Measurements from ENCODE around the gene IQGAP1. TPM values are rescaled to one million over a fixed set of nuclear protein-coding genes. Genes with fewer than 3 reads are reported as not detected.
A peak's percentile ranks its signal among the peaks of the same experiment; 100 is the strongest.
"Not testable (repeated sequence)": the region's sequence is repeated elsewhere in the genome, so short reads cannot be mapped to it uniquely, and the experiment has no call there.

IQGAP1 gene
- total RNA-seq, 1 donor from 2014 or later = 80.4 TPM

- no peak for DNase-seq (ENCODE audit: extremely low spot score, unreplicated experiment)
- TF ChIP-seq CTCF (conservative IDR thresholded peaks at IDR 0.05) = no peak
- H3K9me3 Mint-ChIP-seq = peaks cover 8% of the 10 kb centered on the region
- H3K4me1 Mint-ChIP-seq (ENCODE audit: unreplicated experiment) = peaks cover 20% of the 10 kb centered on the region
- H3K27me3 Mint-ChIP-seq = no peaks in the 10 kb centered on the region
- H3K36me3 Mint-ChIP-seq = peaks cover 23% of the 10 kb centered on the region
- peak overlapping the region; percentile 99 for H3K27ac Mint-ChIP-seq
- H3K4me3 Mint-ChIP-seq = peak overlapping the region; percentile 81
Measured at GRCh38 chr15:90412356-90413194, 24.5 kb downstream of the IQGAP1 start.

- Mint-ChIP-seq H3K4me3 (peak overlapping the region; percentile 81), H3K36me3 (peaks cover 21% of the 10 kb centered on the region), H3K4me1 (ENCODE audit: unreplicated experiment) (peaks cover 15% of the 10 kb centered on the region), H3K27ac (peak overlapping the region; percentile 99), H3K9me3 (peaks cover 8% of the 10 kb centered on the region), H3K27me3 (no peaks in the 10 kb centered on the region)
- no peak for TF ChIP-seq CTCF (conservative IDR thresholded peaks at IDR 0.05)
- DNase-seq (ENCODE audit: extremely low spot score, unreplicated experiment) = no peak
Measured at GRCh38 chr15:90413411-90414379, 25.7 kb downstream of the IQGAP1 start.

- peak overlapping the region; percentile 74 for H3K4me3 Mint-ChIP-seq
- no peak for TF ChIP-seq CTCF (conservative IDR thresholded peaks at IDR 0.05)
- peaks cover 19% of the 10 kb centered on the region for H3K36me3 Mint-ChIP-seq
- no peak for DNase-seq (ENCODE audit: extremely low spot score, unreplicated experiment)
- no peaks in the 10 kb centered on the region for H3K27me3 Mint-ChIP-seq
- H3K4me1 Mint-ChIP-seq (ENCODE audit: unreplicated experiment) = peaks cover 20% of the 10 kb centered on the region
- H3K27ac Mint-ChIP-seq = peak overlapping the region; percentile 96
- peaks cover 6% of the 10 kb centered on the region for H3K9me3 Mint-ChIP-seq
Measured at GRCh38 chr15:90414408-90415028, 26.5 kb downstream of the IQGAP1 start.

- not testable (repeated sequence) for H3K27me3 Mint-ChIP-seq; H3K4me3 Mint-ChIP-seq; DNase-seq (ENCODE audit: extremely low spot score, unreplicated experiment); H3K9me3 Mint-ChIP-seq; H3K27ac Mint-ChIP-seq
- Mint-ChIP-seq H3K36me3 (peaks cover 18% of the 10 kb centered on the region), H3K4me1 (ENCODE audit: unreplicated experiment) (peaks cover 31% of the 10 kb centered on the region)
Measured at GRCh38 chr15:90416052-90416451, 28.0 kb downstream of the IQGAP1 start.

GRCh38 chr15:90418627-90419026 is 30.6 kb downstream of the IQGAP1 start:
- no peaks in the 10 kb centered on the region for H3K27me3 Mint-ChIP-seq
- no peak overlapping the region for H3K27ac Mint-ChIP-seq
- H3K4me1 Mint-ChIP-seq (ENCODE audit: unreplicated experiment) = peaks cover 24% of the 10 kb centered on the region
- H3K36me3 Mint-ChIP-seq = peaks cover 16% of the 10 kb centered on the region
- TF ChIP-seq CTCF (conservative IDR thresholded peaks at IDR 0.05) = no peak
- no peak for DNase-seq (ENCODE audit: extremely low spot score, unreplicated experiment)
- H3K4me3 Mint-ChIP-seq = no peak overlapping the region
- H3K9me3 Mint-ChIP-seq = peaks cover 4% of the 10 kb centered on the region

Measured in type B pancreatic cell (in vitro differentiated cells).